Neural crest cell (in vitro differentiated cells): ENCODE data around the gene POLK. TPM values are rescaled to one million over a fixed set of nuclear protein-coding genes. Genes with fewer than 3 reads are reported as not detected.
A peak's percentile ranks its signal among the peaks of the same experiment; 100 is the strongest.
"Not testable (repeated sequence)": the region's sequence is repeated elsewhere in the genome, so short reads cannot be mapped to it uniquely, and the experiment has no call there.

ENCODE experiments used
- DNase-seq: peaks from one replicate; pipeline ENCODE4 v3.0.0; 2021; ENCODE audit warnings: low read depth, mixed read lengths, low spot score
- H3K27ac Mint-ChIP-seq: one replicate; pipeline ENCODE4 v1.8.0; 2021; ENCODE audit warnings: mild to moderate bottlenecking, mixed read lengths; ENCODE audit not compliant: unreplicated experiment
- H3K27me3 Mint-ChIP-seq: 2 replicates; pipeline ENCODE4 v1.8.0; 2021; ENCODE audit warnings: low read depth, mild to moderate bottlenecking, mixed read lengths
- H3K36me3 Mint-ChIP-seq: 2 replicates; pipeline ENCODE4 v1.8.0; 2021; ENCODE audit warnings: low read depth, mild to moderate bottlenecking, mixed read lengths
- H3K4me1 Mint-ChIP-seq: 2 replicates; pipeline ENCODE4 v1.8.0; 2021; ENCODE audit warnings: mixed read lengths
- H3K4me3 Mint-ChIP-seq: one replicate; pipeline ENCODE4 v1.8.0; 2021; ENCODE audit warnings: mild to moderate bottlenecking, mixed read lengths
- H3K9me3 Mint-ChIP-seq: 2 replicates; pipeline ENCODE4 v1.8.0; 2021; ENCODE audit warnings: mixed read lengths
- total RNA-seq: library from RNA; stranded (reverse); gene quantifications from 2 replicates; pipeline ENCODE4 v1.2.1, GENCODE V29; 2021
- TF ChIP-seq, protein P1 (sequence below): fragments of 200-600 bp; sonication (generic); conservative IDR thresholded peaks from 2 replicates; pipeline ENCODE4 v1.5.0; 2021; ENCODE audit warnings: antibody characterized with exemption, mild to moderate bottlenecking

The POLK gene
- total RNA-seq, 1 donor from 2014 or later, result 19.7 TPM

DNA sequence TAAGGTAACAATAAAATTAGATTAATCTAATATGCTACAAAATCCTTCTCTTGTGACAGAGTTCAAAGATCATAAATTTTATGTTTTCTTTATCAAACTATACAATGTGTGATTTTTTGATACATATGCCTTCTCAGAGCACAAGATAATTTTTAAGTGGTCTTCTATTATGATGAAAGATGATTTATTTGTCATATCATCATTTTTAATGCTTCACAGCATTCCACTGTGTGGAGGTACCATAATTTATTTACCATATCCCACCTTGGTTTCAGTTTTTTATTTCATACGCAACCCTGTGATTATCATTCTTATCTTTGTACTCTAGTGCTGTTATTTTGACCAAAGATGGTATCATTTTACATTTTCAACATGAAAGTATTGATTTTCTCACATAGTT, 41.7 kb downstream of the POLK start:
- H3K27ac Mint-ChIP-seq, result no peak overlapping the region
- H3K9me3 Mint-ChIP-seq, result peaks cover 8% of the 10 kb centered on the region
- DNase-seq, result no peak
- H3K4me3 Mint-ChIP-seq, result no peak overlapping the region
- H3K4me1 Mint-ChIP-seq, result peaks cover 9% of the 10 kb centered on the region
- H3K27me3 Mint-ChIP-seq, result no peaks in the 10 kb centered on the region
- H3K36me3 Mint-ChIP-seq, result peaks cover 39% of the 10 kb centered on the region
- TF ChIP-seq, protein P1, sequence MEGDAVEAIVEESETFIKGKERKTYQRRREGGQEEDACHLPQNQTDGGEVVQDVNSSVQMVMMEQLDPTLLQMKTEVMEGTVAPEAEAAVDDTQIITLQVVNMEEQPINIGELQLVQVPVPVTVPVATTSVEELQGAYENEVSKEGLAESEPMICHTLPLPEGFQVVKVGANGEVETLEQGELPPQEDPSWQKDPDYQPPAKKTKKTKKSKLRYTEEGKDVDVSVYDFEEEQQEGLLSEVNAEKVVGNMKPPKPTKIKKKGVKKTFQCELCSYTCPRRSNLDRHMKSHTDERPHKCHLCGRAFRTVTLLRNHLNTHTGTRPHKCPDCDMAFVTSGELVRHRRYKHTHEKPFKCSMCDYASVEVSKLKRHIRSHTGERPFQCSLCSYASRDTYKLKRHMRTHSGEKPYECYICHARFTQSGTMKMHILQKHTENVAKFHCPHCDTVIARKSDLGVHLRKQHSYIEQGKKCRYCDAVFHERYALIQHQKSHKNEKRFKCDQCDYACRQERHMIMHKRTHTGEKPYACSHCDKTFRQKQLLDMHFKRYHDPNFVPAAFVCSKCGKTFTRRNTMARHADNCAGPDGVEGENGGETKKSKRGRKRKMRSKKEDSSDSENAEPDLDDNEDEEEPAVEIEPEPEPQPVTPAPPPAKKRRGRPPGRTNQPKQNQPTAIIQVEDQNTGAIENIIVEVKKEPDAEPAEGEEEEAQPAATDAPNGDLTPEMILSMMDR, result no peak

- TF ChIP-seq, protein P1, result no peak
- H3K27ac Mint-ChIP-seq, result no peak overlapping the region
- peaks cover 18% of the 10 kb centered on the region for H3K9me3 Mint-ChIP-seq
- no peaks in the 10 kb centered on the region for H3K27me3 Mint-ChIP-seq
- no peak overlapping the region for H3K4me3 Mint-ChIP-seq
- peaks cover 59% of the 10 kb centered on the region for H3K36me3 Mint-ChIP-seq
- peaks cover 9% of the 10 kb centered on the region for H3K4me1 Mint-ChIP-seq
- no peak for DNase-seq
Measured at GRCh38 chr5:75558221-75558620, 46.5 kb downstream of the POLK start.

DNA sequence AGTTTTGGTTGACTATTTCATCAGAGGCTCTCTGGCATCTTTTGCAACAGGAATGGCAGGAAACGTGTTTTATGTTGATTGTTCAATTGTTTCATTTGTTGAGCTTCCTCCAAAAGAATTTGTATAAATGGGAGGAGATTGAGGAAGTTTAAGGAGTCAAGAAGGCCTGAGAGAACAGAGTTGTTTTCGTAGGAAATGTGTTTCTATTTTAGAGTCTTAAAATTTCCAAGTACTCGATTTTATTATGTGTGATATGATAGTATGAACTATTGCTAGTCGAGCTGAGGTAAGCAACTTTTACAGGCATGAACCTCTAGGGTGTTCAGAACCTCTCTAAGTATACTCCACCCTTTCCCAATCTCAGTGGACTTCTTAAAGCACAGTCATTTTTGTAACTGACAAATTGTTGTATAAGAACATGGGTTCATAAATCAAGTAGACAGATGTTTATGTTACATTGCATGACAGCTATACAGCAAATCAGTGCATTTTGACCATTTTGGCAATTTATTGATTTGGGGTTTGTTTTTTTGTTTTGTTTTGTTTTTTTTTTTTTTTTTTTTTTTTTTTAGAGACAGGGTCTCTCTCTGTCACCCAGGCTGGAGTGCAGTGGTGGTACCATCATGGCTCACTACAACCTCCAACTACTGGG, 47.4 kb downstream of the POLK start:
- H3K27me3 Mint-ChIP-seq, result no peaks in the 10 kb centered on the region
- peaks cover 64% of the 10 kb centered on the region for H3K36me3 Mint-ChIP-seq
- TF ChIP-seq, protein P1, result no peak
- peaks cover 24% of the 10 kb centered on the region for H3K9me3 Mint-ChIP-seq
- peaks cover 9% of the 10 kb centered on the region for H3K4me1 Mint-ChIP-seq
- DNase-seq, result no peak
- no peak overlapping the region for H3K4me3 Mint-ChIP-seq
- H3K27ac Mint-ChIP-seq, result no peak overlapping the region

DNA sequence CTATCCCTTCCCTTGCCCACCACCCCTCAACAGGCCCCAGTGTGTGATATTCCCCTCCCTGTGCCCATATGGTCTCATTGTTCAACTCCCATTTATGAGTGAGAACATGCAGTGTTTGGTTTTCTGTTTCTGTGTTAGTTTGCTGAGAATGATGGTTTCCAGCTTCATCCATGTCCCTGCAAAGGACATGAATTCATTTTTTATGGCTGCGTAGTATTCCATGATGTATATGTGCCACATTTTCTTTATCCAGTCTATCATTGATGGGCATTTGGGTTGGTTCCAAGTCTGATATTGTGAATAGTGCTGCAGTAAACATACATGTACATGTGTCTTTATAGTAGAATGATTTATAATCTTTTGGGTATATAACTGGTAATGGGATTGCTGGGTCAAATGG, 49.0 kb downstream of the POLK start:
- not testable (repeated sequence) for DNase-seq, H3K27me3 Mint-ChIP-seq, H3K27ac Mint-ChIP-seq, H3K4me1 Mint-ChIP-seq, H3K4me3 Mint-ChIP-seq
- H3K9me3 Mint-ChIP-seq, result peaks cover 31% of the 10 kb centered on the region
- H3K36me3 Mint-ChIP-seq, result peaks cover 72% of the 10 kb centered on the region

DNA sequence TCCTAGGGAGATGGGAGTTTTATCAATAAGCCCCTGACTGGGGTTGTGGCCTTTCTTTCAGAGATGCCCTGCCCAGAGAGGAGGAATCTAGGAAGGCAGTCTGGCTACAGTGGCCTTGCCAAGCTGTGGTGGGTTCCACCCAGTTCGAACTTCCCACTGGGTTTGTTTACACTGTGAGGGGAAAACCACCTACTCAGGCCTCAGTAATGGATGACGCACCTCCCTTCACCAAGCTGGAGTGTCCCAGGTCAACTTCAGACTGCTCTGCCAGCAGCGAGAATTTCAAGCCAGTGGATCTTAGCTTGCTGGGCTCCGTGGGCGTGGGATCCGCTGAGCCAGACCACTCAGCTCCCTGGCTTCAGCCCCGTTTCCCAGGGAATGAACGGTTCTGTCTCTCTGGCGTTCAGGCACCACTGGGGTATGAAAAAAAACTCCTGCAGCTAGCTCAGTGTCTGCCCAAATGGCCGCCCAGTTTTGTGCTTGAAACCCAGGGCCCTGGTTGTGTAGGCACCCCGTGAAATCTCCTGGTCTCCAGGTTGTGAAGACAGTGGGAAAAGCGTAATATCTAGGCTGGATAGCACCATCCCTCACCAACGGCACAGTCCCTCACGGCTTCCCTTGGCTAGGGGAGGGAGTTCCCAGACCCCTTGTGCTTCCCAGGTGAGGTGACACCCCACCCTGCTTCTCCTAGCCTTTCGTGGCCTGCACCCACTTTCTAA, 54.5 kb downstream of the POLK start:
- Mint-ChIP-seq H3K4me1 (peaks cover 15% of the 10 kb centered on the region), H3K9me3 (peaks cover 22% of the 10 kb centered on the region), H3K27ac (peak overlapping the region; percentile 22), H3K36me3 (peaks cover 44% of the 10 kb centered on the region)
- not testable (repeated sequence) for DNase-seq, H3K4me3 Mint-ChIP-seq, H3K27me3 Mint-ChIP-seq

DNA sequence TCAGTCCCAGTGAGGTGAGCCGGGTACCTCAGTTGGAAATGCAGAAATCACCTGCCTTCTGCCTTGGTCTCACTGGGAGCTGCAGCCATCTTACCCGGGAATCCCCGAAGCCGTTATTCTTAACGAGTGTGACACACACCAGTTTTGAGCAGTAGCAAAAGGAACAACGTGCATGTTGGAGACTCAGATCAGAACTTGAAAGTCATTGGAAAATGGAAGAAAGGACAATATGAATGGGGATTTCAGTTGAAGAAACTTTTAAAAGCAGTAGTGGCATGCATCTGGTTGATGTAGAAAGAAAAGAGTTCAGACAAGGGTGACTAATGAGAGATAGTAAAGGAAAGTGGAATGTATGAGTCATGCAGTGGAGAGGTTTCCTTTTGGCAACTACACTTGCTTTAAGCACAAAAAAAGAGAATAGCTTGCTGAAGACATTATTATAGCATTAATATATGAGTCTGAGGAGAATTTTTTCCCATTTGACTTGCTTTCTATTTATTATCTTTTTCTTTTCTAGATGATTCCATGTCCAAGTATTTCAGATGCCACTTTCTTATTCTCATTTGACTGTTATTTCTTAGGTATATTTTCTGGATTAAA, 55.1 kb downstream of the POLK start:
- Mint-ChIP-seq H3K4me1 (peaks cover 15% of the 10 kb centered on the region), H3K4me3 (no peak overlapping the region), H3K27ac (peak overlapping the region; percentile 22), H3K27me3 (no peaks in the 10 kb centered on the region), H3K9me3 (peaks cover 19% of the 10 kb centered on the region), H3K36me3 (peaks cover 39% of the 10 kb centered on the region)
- TF ChIP-seq, protein P1, result no peak
- no peak for DNase-seq
